ENCODE data around the gene ALDH7A1.
A peak's percentile ranks its signal among the peaks of the same experiment; 100 is the strongest.
"Not testable (repeated sequence)": the region's sequence is repeated elsewhere in the genome, so short reads cannot be mapped to it uniquely, and the experiment has no call there.

The ALDH7A1 gene

GRCh38 chr5:126531543-126532120, 63.4 kb downstream of the ALDH7A1 start:
- peak; percentile 43 for DNase-seq

GRCh38 chr5:126527892-126528291, 67.1 kb downstream of the ALDH7A1 start:
- DNase-seq, result no peak

- DNase-seq, result no peak
These were observed 67.9 kb downstream of the ALDH7A1 start for GRCh38 chr5:126527158-126527557.

GRCh38 chr5:126526493-126526892, 68.5 kb downstream of the ALDH7A1 start:
- DNase-seq, result no peak

- no peak for DNase-seq
These were observed 69.3 kb downstream of the ALDH7A1 start for GRCh38 chr5:126525630-126526245.

- DNase-seq, result peak; percentile 57
These were observed 71.1 kb downstream of the ALDH7A1 start for GRCh38 chr5:126523818-126524510.

GRCh38 chr5:126521130-126521529, 73.9 kb downstream of the ALDH7A1 start:
- DNase-seq, result no peak

- no peak for DNase-seq
These were observed 74.4 kb downstream of the ALDH7A1 start for GRCh38 chr5:126520593-126520953.

GRCh38 chr5:126519637-126520592, 75.1 kb downstream of the ALDH7A1 start:
- DNase-seq, result no peak

- not testable (repeated sequence) for DNase-seq
These were observed 75.8 kb downstream of the ALDH7A1 start for GRCh38 chr5:126519223-126519622.

GRCh38 chr5:126516852-126517251, 78.2 kb downstream of the ALDH7A1 start:
- DNase-seq, result no peak

- DNase-seq, result no peak
These were observed 78.9 kb downstream of the ALDH7A1 start for GRCh38 chr5:126516133-126516532.

GRCh38 chr5:126515337-126515736, 79.7 kb downstream of the ALDH7A1 start:
- no peak for DNase-seq

GRCh38 chr5:126514558-126515141, 80.4 kb downstream of the ALDH7A1 start:
- no peak for DNase-seq

GRCh38 chr5:126514131-126514557, 80.9 kb downstream of the ALDH7A1 start:
- DNase-seq, result no peak

- DNase-seq, result no peak
These were observed 81.3 kb downstream of the ALDH7A1 start for GRCh38 chr5:126513703-126514102.

- DNase-seq, result no peak
These were observed 81.7 kb downstream of the ALDH7A1 start for GRCh38 chr5:126513302-126513701.

GRCh38 chr5:126512451-126512850, 82.6 kb downstream of the ALDH7A1 start:
- DNase-seq, result no peak

GRCh38 chr5:126511961-126512360, 83.1 kb downstream of the ALDH7A1 start:
- no peak for DNase-seq

- DNase-seq, result no peak
These were observed 85.7 kb downstream of the ALDH7A1 start for GRCh38 chr5:126509339-126509738.

GRCh38 chr5:126508962-126509279, 86.1 kb downstream of the ALDH7A1 start:
- no peak for DNase-seq

- DNase-seq, result no peak
These were observed 86.6 kb downstream of the ALDH7A1 start for GRCh38 chr5:126508251-126508961.
